Body of pancreas (tissue), 4 donors: ENCODE measurements around the gene KRT80.

ENCODE experiments used
- CTCF ChIP-seq, 7 experiments: fragments of 450-650 bp in 4 of 7; fragments of 200-600 bp in 3 of 7; sonication (generic) in 3 of 7; IDR thresholded peaks; one replicate each; pipeline ENCODE4 v1.5.1; 2016 to 2019; ENCODE audit warnings: antibody characterized with exemption in 7 of 7
- POLR2A ChIP-seq, 3 donors: fragments of 450-650 bp; IDR thresholded peaks; one replicate each; pipeline ENCODE4 v1.6.1; 2016; ENCODE audit warnings: antibody characterized with exemption in 3 of 3, mild to moderate bottlenecking in 2 of 3

- TF ChIP-seq CTCF (IDR thresholded peaks at IDR 0.05) (no peak), POLR2A (IDR thresholded peaks at IDR 0.05) (no peak)
Measured at GRCh38 chr12:52149182-52149641, 42.6 kb downstream of the KRT80 start.
